Stimulated activated CD8-positive, alpha-beta memory T cell treated with anti-CD3 and anti-CD28 coated beads, Interleukin-4, amount 100 ng/mL, for 48 hours (primary cell): ENCODE measurements around the gene LTBP3.

Source experiments
- DNase-seq: peaks from one replicate; pipeline ENCODE4 v3.0.0-alpha.2; 2020

Gene LTBP3

GRCh38 chr11:65553301-65554001 is 4.7 kb downstream of the LTBP3 start:
- DNase-seq: peak; percentile 76

DNA sequence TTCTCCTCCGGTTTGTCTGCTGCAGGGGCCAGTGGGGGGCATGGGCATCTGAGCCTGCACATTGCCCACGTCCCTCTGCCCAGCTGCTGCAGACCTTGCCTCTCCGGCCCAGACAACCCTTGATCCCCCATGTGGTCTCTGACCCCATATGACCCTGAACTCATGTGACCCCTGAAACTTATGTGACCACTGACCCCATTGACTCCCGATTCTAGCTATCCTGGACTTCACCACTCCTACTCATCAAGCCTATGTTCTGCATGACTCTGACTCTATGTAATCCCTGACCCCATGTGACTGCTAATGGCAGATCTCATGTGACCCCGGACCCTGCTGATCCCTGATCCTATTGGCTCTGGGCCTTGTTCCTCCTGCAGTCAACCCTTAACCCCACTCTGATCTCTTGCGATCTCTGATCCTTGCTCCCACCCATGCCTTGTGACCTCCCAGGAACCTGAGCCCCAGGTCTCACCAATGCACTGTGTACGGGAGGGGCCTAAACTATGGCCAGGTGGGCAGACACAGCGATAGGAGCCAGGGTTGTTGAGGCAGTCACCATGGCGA is 5.7 kb downstream of the LTBP3 start:
- DNase-seq: no peak

GRCh38 chr11:65551572-65552387 is 6.4 kb downstream of the LTBP3 start:
- DNase-seq: peak; percentile 77

- DNase-seq: no peak
Observed at GRCh38 chr11:65549096-65549495, 9.1 kb downstream of the LTBP3 start.

GRCh38 chr11:65548395-65548794 is 9.8 kb downstream of the LTBP3 start:
- no peak for DNase-seq

- DNase-seq: no peak
Observed at GRCh38 chr11:65547446-65548125, 10.6 kb downstream of the LTBP3 start.

GRCh38 chr11:65546217-65546958 is 11.8 kb downstream of the LTBP3 start:
- DNase-seq: peak; percentile 100

- DNase-seq: no peak
Observed at GRCh38 chr11:65545853-65546216, 12.3 kb downstream of the LTBP3 start.

GRCh38 chr11:65542738-65543390 is 15.3 kb downstream of the LTBP3 start:
- DNase-seq: no peak

- DNase-seq: no peak
Observed at GRCh38 chr11:65541093-65541982, 16.8 kb downstream of the LTBP3 start.

DNA sequence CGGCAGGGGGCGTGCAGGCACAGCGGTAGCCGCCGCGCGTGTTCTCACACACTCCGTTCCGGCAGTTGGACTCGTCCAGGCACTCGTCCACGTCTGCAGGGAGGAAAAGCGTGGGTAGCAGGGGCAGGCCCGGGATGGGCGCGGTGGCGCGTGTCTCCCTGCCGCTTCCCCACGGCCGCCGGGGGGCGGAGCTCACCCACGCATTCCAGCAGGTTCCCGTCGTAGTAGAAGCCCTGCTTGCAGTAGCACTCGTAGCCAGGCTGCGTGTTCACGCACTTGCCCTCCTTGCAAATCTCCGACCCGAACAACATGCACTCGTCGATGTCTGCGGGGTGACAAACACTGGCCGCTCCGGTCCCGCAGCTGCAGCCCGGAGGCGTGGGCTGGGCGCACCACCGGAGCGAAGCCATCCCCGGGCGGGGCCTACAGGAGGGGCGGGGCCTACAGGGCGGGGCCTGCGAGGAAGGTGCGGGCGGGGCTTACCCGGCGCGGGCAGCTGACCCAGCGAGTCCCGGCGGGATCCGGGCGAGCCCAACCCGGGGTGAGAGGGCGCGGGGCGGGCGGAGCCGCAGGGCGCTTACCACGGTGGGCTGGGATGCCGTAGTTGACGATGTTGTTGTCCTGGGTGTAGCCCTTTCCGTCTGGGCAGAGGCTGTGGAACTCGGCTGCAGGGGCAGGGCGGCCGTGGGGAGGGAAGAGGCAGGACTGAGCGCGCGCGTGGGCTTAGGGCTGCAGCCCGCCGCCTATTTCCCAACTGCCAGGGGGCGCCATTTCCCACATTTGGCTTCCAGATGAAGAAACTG is 17.7 kb downstream of the LTBP3 start:
- peak; percentile 93 for DNase-seq

- DNase-seq: no peak
Observed at GRCh38 chr11:65539744-65540289, 18.3 kb downstream of the LTBP3 start.

- DNase-seq: no peak
Observed at GRCh38 chr11:65538915-65539743, 19.0 kb downstream of the LTBP3 start.

DNA sequence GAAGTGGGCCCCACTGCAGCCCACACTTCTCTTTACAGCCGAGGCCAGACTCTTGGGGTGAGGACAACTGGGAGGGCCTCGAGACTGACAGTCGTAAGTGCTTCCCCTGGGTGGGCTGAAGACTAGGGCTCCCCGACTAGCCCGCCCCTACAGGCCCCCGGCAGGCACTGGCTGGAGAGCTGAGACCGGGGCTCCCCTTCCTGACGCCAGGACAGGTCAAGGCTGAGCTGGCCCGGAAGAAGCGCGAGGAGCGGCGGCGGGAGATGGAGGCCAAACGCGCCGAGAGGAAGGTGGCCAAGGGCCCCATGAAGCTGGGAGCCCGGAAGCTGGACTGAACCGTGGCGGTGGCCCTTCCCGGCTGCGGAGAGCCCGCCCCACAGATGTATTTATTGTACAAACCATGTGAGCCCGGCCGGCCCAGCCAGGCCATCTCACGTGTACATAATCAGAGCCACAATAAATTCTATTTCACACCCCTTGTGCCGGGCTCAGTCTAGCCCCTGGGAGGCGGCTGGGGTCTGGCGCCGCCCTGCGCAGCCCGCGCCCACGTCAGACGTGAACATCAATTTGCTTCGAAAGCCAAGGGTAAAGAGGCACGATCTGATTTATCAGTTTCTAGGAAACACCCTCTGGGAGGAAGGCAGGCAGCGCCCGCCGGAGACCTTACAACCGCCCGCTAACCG is 19.8 kb downstream of the LTBP3 start:
- no peak for DNase-seq

DNA sequence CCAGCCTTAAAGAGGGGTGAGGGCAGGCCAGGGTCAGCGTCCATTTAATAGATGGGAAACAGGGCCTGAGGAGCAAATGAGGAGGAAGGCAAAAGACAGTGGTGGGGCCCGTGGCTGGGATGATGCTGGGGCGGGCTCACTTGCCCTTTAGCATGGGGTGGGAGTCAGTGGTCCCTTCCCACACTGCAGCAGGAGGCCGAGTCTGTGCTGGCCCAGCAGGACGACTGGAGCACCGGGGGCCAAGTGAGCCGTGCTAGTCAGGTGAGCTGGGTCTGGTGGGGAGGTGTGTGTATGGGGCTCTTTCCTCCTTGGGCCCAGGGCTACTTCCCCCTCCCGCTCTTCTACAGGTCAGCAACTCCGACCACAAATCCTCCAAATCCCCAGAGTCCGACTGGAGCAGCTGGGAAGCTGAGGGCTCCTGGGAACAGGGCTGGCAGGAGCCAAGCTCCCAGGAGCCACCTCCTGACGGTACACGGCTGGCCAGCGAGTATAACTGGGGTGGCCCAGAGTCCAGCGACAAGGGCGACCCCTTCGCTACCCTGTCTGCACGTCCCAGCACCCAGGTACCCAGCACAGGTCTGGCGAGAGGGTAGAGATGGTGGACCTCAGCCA is 20.4 kb downstream of the LTBP3 start:
- DNase-seq: no peak

DNA sequence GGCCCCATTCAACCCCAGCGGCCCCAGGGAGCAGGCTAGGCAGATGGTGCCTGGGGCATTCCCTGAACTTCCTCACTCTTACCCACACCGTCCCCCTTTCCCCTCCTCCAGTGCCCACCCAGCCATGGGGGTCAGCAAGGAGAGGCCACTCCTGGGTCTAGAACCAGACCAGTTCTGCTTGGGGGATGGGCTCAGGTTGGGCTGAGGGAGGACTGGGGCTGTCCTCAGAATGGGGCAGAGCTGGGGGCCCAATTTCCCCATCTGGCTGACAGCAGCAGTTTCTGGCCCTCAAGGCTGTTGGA is 20.9 kb downstream of the LTBP3 start:
- DNase-seq: no peak

GRCh38 chr11:65536412-65537295 is 21.5 kb downstream of the LTBP3 start:
- DNase-seq: no peak
